DND-41 (cell line): ENCODE measurements around the gene TTC9C.

Experiments
- ATAC-seq: fragments of 200-7000 bp; cut with Tn5 transposase; 3 replicates; pipeline ENCODE4 v1.9.1; 2021; ENCODE audit warnings: low read depth; ENCODE audit not compliant: insufficient read depth
- DNase-seq: peaks from one replicate; pipeline ENCODE4 v3.0.0-alpha.2; 2020
- H2AFZ ChIP-seq: 2 replicates; pipeline ENCODE4 v1.6.0; 2012; ENCODE audit warnings: low read depth, low read length
- H3K27ac ChIP-seq: 2 replicates; pipeline ENCODE4 v1.5.1; 2012; ENCODE audit warnings: low read length, inconsistent platforms
- H3K27me3 ChIP-seq: fragments of 200-600 bp; sonication (generic); 2 replicates; pipeline ENCODE4 v1.6.0; 2012; ENCODE audit warnings: low read length, mild to moderate bottlenecking, inconsistent platforms; ENCODE audit not compliant: insufficient read depth, poor library complexity
- H3K36me3 ChIP-seq: 2 replicates; pipeline ENCODE4 v1.5.1; 2012; ENCODE audit warnings: low read length, inconsistent platforms; ENCODE audit not compliant: insufficient read depth
- H3K4me1 ChIP-seq: 2 replicates; pipeline ENCODE4 v1.5.1; 2012; ENCODE audit warnings: mild to moderate bottlenecking, low read length; ENCODE audit not compliant: insufficient read depth
- H3K4me2 ChIP-seq: 2 replicates; pipeline ENCODE4 v1.6.0; 2012; ENCODE audit warnings: mild to moderate bottlenecking, moderate library complexity, low read length, inconsistent platforms; ENCODE audit not compliant: insufficient read depth
- H3K4me3 ChIP-seq, 2 experiments: fragments of 200-600 bp in 1 of 2; shearing (Covaris generic) in 1 of 2; 2 replicates each; pipeline ENCODE4 v1.5.1; 2012 to 2016; ENCODE audit warnings: inconsistent platforms in 2 of 2, low read length in 2 of 2, mild to moderate bottlenecking in 2 of 2, low read depth in 1 of 2, moderate library complexity in 1 of 2
- H3K79me2 ChIP-seq: 2 replicates; pipeline ENCODE4 v1.6.0; 2012; ENCODE audit warnings: low read length, inconsistent platforms; ENCODE audit not compliant: insufficient read depth
- H3K9ac ChIP-seq: 2 replicates; pipeline ENCODE4 v1.6.0; 2012; ENCODE audit warnings: low read depth, mild to moderate bottlenecking, inconsistent platforms, low read length, moderate library complexity
- H3K9me3 ChIP-seq: 2 replicates; pipeline ENCODE4 v1.5.1; 2012; ENCODE audit warnings: low read length, moderate library complexity, mild to moderate bottlenecking, inconsistent platforms; ENCODE audit not compliant: insufficient read depth, severe bottlenecking
- H4K20me1 ChIP-seq: 2 replicates; pipeline ENCODE4 v1.6.0; 2012; ENCODE audit warnings: low read length; ENCODE audit not compliant: insufficient read depth
- CTCF ChIP-seq: IDR thresholded peaks from 2 replicates; pipeline ENCODE4 v1.5.1; 2012; ENCODE audit warnings: borderline replicate concordance, low read length, moderate library complexity, mild to moderate bottlenecking; ENCODE audit not compliant: poor library complexity, severe bottlenecking; ENCODE audit errors: extremely low read depth
- EZH2 ChIP-seq: IDR thresholded peaks from 3 replicates; pipeline ENCODE4 v1.6.1; 2012; ENCODE audit warnings: borderline replicate concordance, low read depth, mild to moderate bottlenecking, moderate library complexity, low read length, inconsistent platforms; ENCODE audit not compliant: severe bottlenecking

Gene TTC9C

GRCh38 chr11:62682518-62682917, 45.8 kb upstream of the TTC9C start:
- Histone ChIP-seq H3K27me3 (no peaks in the 10 kb centered on the region), H3K9me3 (no peaks in the 10 kb centered on the region), H3K79me2 (peaks cover 17% of the 10 kb centered on the region), H3K36me3 (peaks cover 8% of the 10 kb centered on the region), H3K27ac (no peak overlapping the region), H2AFZ (no peak overlapping the region), H3K4me1 (peaks cover 18% of the 10 kb centered on the region), H4K20me1 (peaks cover 3% of the 10 kb centered on the region; the same call in 1 of the 2 replicates), H3K4me3 (no peak overlapping the region), H3K9ac (no peak overlapping the region), H3K4me2 (no peak overlapping the region)
- no peak for TF ChIP-seq EZH2
- no peak for TF ChIP-seq CTCF
- DNase-seq (no peak), ATAC-seq (no peak)

- H2AFZ ChIP-seq, result no peak overlapping the region
- H3K4me1 ChIP-seq, result no peaks in the 10 kb centered on the region
- H3K4me2 ChIP-seq, result no peak overlapping the region
- H3K36me3 ChIP-seq, result peaks cover 26% of the 10 kb centered on the region
- H3K9ac ChIP-seq, result no peak overlapping the region
- ATAC-seq (no peak), DNase-seq (no peak)
- H4K20me1 ChIP-seq, result no peaks in the 10 kb centered on the region
- H3K4me3 ChIP-seq, result no peak overlapping the region
- TF ChIP-seq CTCF (no peak), EZH2 (no peak)
- H3K27me3 ChIP-seq, result no peaks in the 10 kb centered on the region
- no peaks in the 10 kb centered on the region for H3K79me2 ChIP-seq
- H3K27ac ChIP-seq, result no peak overlapping the region; the same call in 1 of the 2 replicates
- no peaks in the 10 kb centered on the region for H3K9me3 ChIP-seq
These were observed 40.5 kb upstream of the TTC9C start for GRCh38 chr11:62687508-62688396.

GRCh38 chr11:62688491-62688890, 39.8 kb upstream of the TTC9C start:
- Histone ChIP-seq H3K27ac (no peak overlapping the region; the same call in 1 of the 2 replicates), H3K4me3 (no peak overlapping the region), H3K9ac (no peak overlapping the region), H3K79me2 (no peaks in the 10 kb centered on the region), H3K9me3 (no peaks in the 10 kb centered on the region), H3K27me3 (no peaks in the 10 kb centered on the region), H4K20me1 (no peaks in the 10 kb centered on the region), H3K4me2 (no peak overlapping the region), H3K4me1 (no peaks in the 10 kb centered on the region), H2AFZ (no peak overlapping the region), H3K36me3 (peaks cover 32% of the 10 kb centered on the region)
- DNase-seq (no peak), ATAC-seq (no peak)
- TF ChIP-seq EZH2, result no peak
- TF ChIP-seq CTCF, result no peak
